IMR-90 (cell line): ENCODE results near the gene CCDC54. TPM values are rescaled to one million over a fixed set of nuclear protein-coding genes. Genes with fewer than 3 reads are reported as not detected.

Experiments used
- ATAC-seq: fragments of 200-7000 bp; cut with Tn5 transposase; 2 replicates; pipeline ENCODE4 v1.9.1; 2020; ENCODE audit warnings: low read depth, mild to moderate bottlenecking, moderate library complexity
- BruUV-seq: library from RNA; stranded (reverse); fragments of 400-500 nt; replicated peaks from 2 replicates; lab custom pipeline; 2021; lab: Mats Ljungman, UMichigan
- CTCF ChIA-PET: fragments of 300-600 bp; formaldehyde crosslinking; extraction: SDS; loops from one replicate; lab custom pipeline; 2021; ENCODE audit warnings: antibody characterized with exemption; lab: Yijun Ruan, JAX
- POLR2A ChIA-PET: fragments of 300-600 bp; sonication (Branson Sonifier 250); formaldehyde crosslinking; loops from one replicate; lab custom pipeline; 2022; ENCODE audit warnings: antibody characterized with exemption; ENCODE audit not compliant: unreplicated experiment; lab: Charles Lee
- DNase-seq: peaks from one replicate; pipeline ENCODE4 v3.0.0; 2013
- H2AFZ ChIP-seq: replicated peaks from 2 replicates; pipeline ENCODE3; 2013; ENCODE audit warnings: low read length, mild to moderate bottlenecking; ENCODE audit not compliant: poor library complexity
- H2AK5ac ChIP-seq: 2 replicates; pipeline ENCODE4 v1.6.1; 2013; ENCODE audit warnings: low read depth, low read length, inconsistent platforms
- H2AK9ac ChIP-seq: replicated peaks from 2 replicates; pipeline ENCODE3; 2013; ENCODE audit warnings: mild to moderate bottlenecking, low read depth, low read length, moderate library complexity; ENCODE audit not compliant: poor library complexity
- H2BK120ac ChIP-seq: 2 replicates; pipeline ENCODE4 v1.6.1; 2013; ENCODE audit warnings: low read depth, low read length, inconsistent platforms
- H2BK15ac ChIP-seq: 3 replicates; pipeline ENCODE4 v1.6.1; 2013; ENCODE audit warnings: low read depth, low read length, inconsistent platforms
- H2BK20ac ChIP-seq: 2 replicates; pipeline ENCODE4 v1.6.1; 2013; ENCODE audit warnings: low read depth, mild to moderate bottlenecking, inconsistent platforms, low read length, moderate library complexity
- H2BK5ac ChIP-seq: 2 replicates; pipeline ENCODE4 v1.6.1; 2013; ENCODE audit warnings: mild to moderate bottlenecking, low read depth, low read length, inconsistent platforms; ENCODE audit not compliant: poor library complexity, severe bottlenecking
- H3K14ac ChIP-seq: replicated peaks from 2 replicates; pipeline ENCODE4 v1.6.1; 2013; ENCODE audit warnings: low read depth, low read length, inconsistent platforms
- H3K18ac ChIP-seq: 2 replicates; pipeline ENCODE4 v1.6.1; 2013; ENCODE audit warnings: low read depth, low read length, control low read depth
- H3K23ac ChIP-seq: 2 replicates; pipeline ENCODE4 v1.6.1; 2013; ENCODE audit warnings: low read depth, low read length, inconsistent platforms
- H3K27ac ChIP-seq: 2 replicates; pipeline ENCODE4 v1.5.1; 2013; ENCODE audit warnings: mild to moderate bottlenecking, control low read depth, low read length; ENCODE audit not compliant: insufficient read depth
- H3K27me3 ChIP-seq: 2 replicates; pipeline ENCODE4 v1.6.1; 2013; ENCODE audit warnings: low read length; ENCODE audit not compliant: control insufficient read depth, insufficient read depth
- H3K36me3 ChIP-seq: 2 replicates; pipeline ENCODE4 v1.6.1; 2013; ENCODE audit warnings: low read length, mixed read lengths; ENCODE audit not compliant: control insufficient read depth, insufficient read depth
- H3K4ac ChIP-seq: 2 replicates; pipeline ENCODE4 v1.6.1; 2013; ENCODE audit warnings: low read depth, low read length, inconsistent platforms
- H3K4me1 ChIP-seq: 2 replicates; pipeline ENCODE4 v1.6.1; 2013; ENCODE audit warnings: low read length, mixed read lengths; ENCODE audit not compliant: control insufficient read depth, insufficient read depth
- H3K4me2 ChIP-seq: 2 replicates; pipeline ENCODE4 v1.6.1; 2013; ENCODE audit warnings: low read depth, mild to moderate bottlenecking, control low read depth, low read length, moderate library complexity
- H3K4me3 ChIP-seq: 2 replicates; pipeline ENCODE4 v1.5.1; 2013; ENCODE audit warnings: low read depth, mild to moderate bottlenecking, control low read depth, low read length, moderate library complexity; ENCODE audit not compliant: insufficient read depth
- H3K56ac ChIP-seq: 2 replicates; pipeline ENCODE4 v1.6.1; 2013; ENCODE audit warnings: low read length, inconsistent platforms; ENCODE audit not compliant: insufficient read depth; ENCODE audit errors: extremely low read depth
- H3K79me1 ChIP-seq, 2 experiments: 2 replicates each; pipeline ENCODE4 v1.6.1; 2013; ENCODE audit warnings: low read length in 2 of 2, inconsistent platforms in 1 of 2, low read depth in 1 of 2
- H3K9ac ChIP-seq: 2 replicates; pipeline ENCODE4 v1.6.1; 2013; ENCODE audit warnings: low read depth, low read length, control low read depth
- H3K9me1 ChIP-seq: 2 replicates; pipeline ENCODE4 v1.6.1; 2013; ENCODE audit warnings: low read length, inconsistent platforms; ENCODE audit not compliant: insufficient read depth
- H3K9me3 ChIP-seq: 2 replicates; pipeline ENCODE4 v1.6.1; 2013; ENCODE audit warnings: low read length; ENCODE audit not compliant: control insufficient read depth, insufficient read depth
- H4K20me1 ChIP-seq: 2 replicates; pipeline ENCODE4 v1.6.1; 2013; ENCODE audit warnings: low read length, inconsistent platforms; ENCODE audit not compliant: insufficient read depth
- H4K5ac ChIP-seq: 2 replicates; pipeline ENCODE4 v1.6.1; 2013; ENCODE audit warnings: mild to moderate bottlenecking, low read depth, low read length, control low read depth
- H4K8ac ChIP-seq, 2 experiments: 2 replicates each; pipeline ENCODE4 v1.6.1; 2013; ENCODE audit warnings: low read depth in 2 of 2, low read length in 2 of 2, control low read depth in 1 of 2, inconsistent platforms in 1 of 2
- H4K91ac ChIP-seq: 2 replicates; pipeline ENCODE4 v1.6.1; 2013; ENCODE audit warnings: low read depth, low read length, inconsistent platforms; ENCODE audit not compliant: insufficient read depth
- CTCF ChIP-seq: conservative IDR thresholded peaks from 2 replicates; pipeline ENCODE4 v1.5.1; 2012; ENCODE audit warnings: mild to moderate bottlenecking, low read depth, low read length, improper control_type of control experiment
- FOS ChIP-seq: fragments of 150-350 bp; IDR thresholded peaks from 2 replicates; pipeline ENCODE4 v1.6.1; 2016; ENCODE audit warnings: low read depth, low read length
- RFX5 ChIP-seq: IDR thresholded peaks from 2 replicates; pipeline ENCODE4 v1.8.0; 2012; ENCODE audit warnings: low read depth, mild to moderate bottlenecking, low read length, moderate library complexity
- SMC3 ChIP-seq: fragments of 150-350 bp; IDR thresholded peaks from 2 replicates; pipeline ENCODE4 v1.6.1; 2016; ENCODE audit warnings: low read depth, mild to moderate bottlenecking, antibody characterized with exemption, low read length, moderate library complexity
- WGBS, 2 experiments: methylation state at CpG; one replicate each; pipeline versions ENCODE4 v1.1.5 to v1.1.7; 2013; ENCODE audit warnings: missing lambda C conversion rate in 2 of 2; ENCODE audit not compliant: insufficient read length in 1 of 2; ENCODE audit errors: extremely low coverage in 2 of 2; 5-methylcytosine and 5-hydroxymethylcytosine counted together
- dilution Hi-C: fragments of 300-500 bp; cut with HindIII; formaldehyde crosslinking; loops from one replicate; pipeline ENCODE4 v1.14.3; 2018; ENCODE audit warnings: low sequenced_read_pairs; ENCODE audit not compliant: unreplicated experiment
- in situ Hi-C: fragments of 300-500 bp; cut with MboI; formaldehyde crosslinking; loops from 3 replicates; pipeline ENCODE4 v1.14.3; 2019; ENCODE audit warnings: low sequenced_read_pairs, inconsistent platforms, mixed read lengths
- intact Hi-C: fragments of 100-400 bp; cut with micrococcal nuclease; formaldehyde crosslinking; loops from 2 replicates; pipeline ENCODE4 v1.10.0; 2022
- polyA plus RNA-seq, 3 experiments: library from polyadenylated mRNA; depleted of rRNA; stranded (reverse); fragments of >200 nt; gene quantifications; 2 replicates each; pipeline ENCODE4 v1.2.3, GENCODE V29; 2012; ENCODE audit warnings: low replicate concordance in 1 of 3
- total RNA-seq: library from RNA; depleted of rRNA; stranded (reverse); fragments of >200 nt; gene quantifications from 2 replicates; pipeline ENCODE4 v1.2.3, GENCODE V29; 2012

CCDC54 gene
- total and polyA plus RNA-seq, 2 of the 4 experiments (the other 2 are of a cell fraction): not detected

GRCh38 chr3:107346564-107346963 is 30.7 kb upstream of the CCDC54 start:
- no peaks in the 10 kb centered on the region for H3K27me3 ChIP-seq
- no peak overlapping the region for H4K8ac ChIP-seq
- ATAC-seq (no peak), DNase-seq (no peak)
- H3K9me1 ChIP-seq: no peaks in the 10 kb centered on the region
- H4K91ac ChIP-seq: no peak overlapping the region
- H3K4me3 ChIP-seq: no peak overlapping the region
- no peak overlapping the region for H3K18ac ChIP-seq
- no peak overlapping the region for H2AK9ac ChIP-seq
- no peak overlapping the region for H3K27ac ChIP-seq
- H3K4me1 ChIP-seq: no peaks in the 10 kb centered on the region
- dilution Hi-C loops (no loop called here), intact Hi-C loops (no loop called here), in situ Hi-C loops (no loop called here)
- TF ChIP-seq FOS (no peak), SMC3 (no peak), RFX5 (no peak), CTCF (no peak)
- H3K36me3 ChIP-seq: no peaks in the 10 kb centered on the region
- no peak overlapping the region for H2AFZ ChIP-seq
- CTCF ChIA-PET: no interaction called here
- no peak overlapping the region for H2AK5ac ChIP-seq
- H3K14ac ChIP-seq: no peak overlapping the region
- no peaks in the 10 kb centered on the region for H3K79me1 ChIP-seq
- H3K4me2 ChIP-seq: no peak overlapping the region
- no peak overlapping the region for H2BK120ac ChIP-seq
- H3K56ac ChIP-seq: no peak overlapping the region
- no peaks in the 10 kb centered on the region for H4K20me1 ChIP-seq
- H3K4ac ChIP-seq: no peak overlapping the region
- no peaks in the 10 kb centered on the region for H3K9me3 ChIP-seq
- BruUV-seq: no TSS peak
- H2BK20ac ChIP-seq: no peak overlapping the region
- no CpG with 5 or more reads among the region's 2 CpGs for WGBS, 2 experiments
- no peak overlapping the region for H4K5ac ChIP-seq
- POLR2A ChIA-PET: no interaction called here
- no peak overlapping the region for H3K23ac ChIP-seq
- no peak overlapping the region for H3K9ac ChIP-seq
- H2BK15ac ChIP-seq: no peak overlapping the region
- no peak overlapping the region for H2BK5ac ChIP-seq
